Muscle layer of duodenum (tissue), 2 donors: ENCODE data around the gene KAZN.

Experiments used
- H3K27ac ChIP-seq: one replicate; pipeline ENCODE4 v1.7.0; 2013; ENCODE audit warnings: mild to moderate bottlenecking, low read length
- H3K27me3 ChIP-seq: one replicate; pipeline ENCODE4 v1.7.0; 2013; ENCODE audit warnings: low read depth, mild to moderate bottlenecking, control low read depth, low read length
- H3K36me3 ChIP-seq, 2 donors: one replicate each; pipeline ENCODE4 v1.7.0; 2013; ENCODE audit warnings: low read length in 2 of 2, control low read depth in 1 of 2, mild to moderate bottlenecking in 1 of 2; ENCODE audit not compliant: insufficient read depth in 2 of 2, control insufficient read depth in 1 of 2
- H3K4me1 ChIP-seq, 2 donors: one replicate each; pipeline ENCODE4 v1.7.0; 2013; ENCODE audit warnings: low read length in 2 of 2, mild to moderate bottlenecking in 2 of 2, control low read depth in 1 of 2, moderate library complexity in 1 of 2; ENCODE audit not compliant: insufficient read depth in 2 of 2, control insufficient read depth in 1 of 2
- H3K4me3 ChIP-seq, 2 donors: one replicate each; pipeline ENCODE4 v1.7.0; 2013; ENCODE audit warnings: low read length in 2 of 2, low read depth in 1 of 2, mild to moderate bottlenecking in 1 of 2
- H3K9me3 ChIP-seq, 2 donors: one replicate each; pipeline ENCODE4 v1.7.0; 2013; ENCODE audit warnings: low read length in 2 of 2, control low read depth in 1 of 2, mild to moderate bottlenecking in 1 of 2; ENCODE audit not compliant: control insufficient read depth in 1 of 2
- donor health status: healthy.

Gene KAZN

DNA sequence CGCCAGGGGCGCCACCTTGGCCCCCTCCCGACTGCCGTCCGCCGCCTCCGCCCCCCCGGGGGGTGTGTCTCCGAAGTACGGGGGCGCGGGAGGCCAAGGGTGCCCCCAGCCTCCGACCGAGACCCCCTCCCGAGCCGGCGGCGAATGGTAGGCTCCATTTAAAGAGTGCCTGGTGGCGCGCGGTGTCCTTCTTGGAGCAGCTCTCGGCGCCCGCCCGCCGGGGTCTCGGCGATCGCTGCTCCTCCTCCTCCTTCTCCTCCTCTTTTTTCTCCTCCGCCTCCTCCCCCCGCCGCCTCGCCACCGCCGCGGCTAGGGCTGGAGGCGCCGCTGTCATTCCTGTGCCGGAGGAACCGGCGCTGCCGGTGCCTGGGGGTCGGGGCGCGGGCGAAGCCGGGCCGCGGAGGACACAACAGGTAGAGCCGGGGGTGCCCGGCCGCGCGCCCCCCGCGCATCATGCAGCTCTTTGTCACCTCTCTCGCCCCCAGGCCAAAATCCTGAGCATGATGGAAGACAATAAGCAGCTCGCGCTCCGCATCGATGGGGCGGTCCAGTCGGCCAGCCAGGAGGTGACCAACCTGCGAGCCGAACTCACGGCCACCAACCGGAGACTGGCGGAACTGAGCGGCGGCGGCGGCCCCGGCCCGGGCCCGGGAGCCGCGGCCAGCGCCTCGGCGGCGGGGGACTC, at the start of gene KAZN:
Gene KAZN, plus strand, starts transcription at position 188 of the 685 bp plus-strand sequence.
- Histone ChIP-seq H3K9me3 (no peaks in the 10 kb centered on the region), H3K4me1 (peaks cover 0 to 11% of the 10 kb centered on the region in 2 donors), H3K4me3 (peak within 1 kb of the TSS; percentile 73), H3K27ac (peak within 1 kb of the TSS; percentile 70), H3K36me3 (no peaks in the 10 kb centered on the region), H3K27me3 (peaks cover 29% of the 10 kb centered on the region)

DNA sequence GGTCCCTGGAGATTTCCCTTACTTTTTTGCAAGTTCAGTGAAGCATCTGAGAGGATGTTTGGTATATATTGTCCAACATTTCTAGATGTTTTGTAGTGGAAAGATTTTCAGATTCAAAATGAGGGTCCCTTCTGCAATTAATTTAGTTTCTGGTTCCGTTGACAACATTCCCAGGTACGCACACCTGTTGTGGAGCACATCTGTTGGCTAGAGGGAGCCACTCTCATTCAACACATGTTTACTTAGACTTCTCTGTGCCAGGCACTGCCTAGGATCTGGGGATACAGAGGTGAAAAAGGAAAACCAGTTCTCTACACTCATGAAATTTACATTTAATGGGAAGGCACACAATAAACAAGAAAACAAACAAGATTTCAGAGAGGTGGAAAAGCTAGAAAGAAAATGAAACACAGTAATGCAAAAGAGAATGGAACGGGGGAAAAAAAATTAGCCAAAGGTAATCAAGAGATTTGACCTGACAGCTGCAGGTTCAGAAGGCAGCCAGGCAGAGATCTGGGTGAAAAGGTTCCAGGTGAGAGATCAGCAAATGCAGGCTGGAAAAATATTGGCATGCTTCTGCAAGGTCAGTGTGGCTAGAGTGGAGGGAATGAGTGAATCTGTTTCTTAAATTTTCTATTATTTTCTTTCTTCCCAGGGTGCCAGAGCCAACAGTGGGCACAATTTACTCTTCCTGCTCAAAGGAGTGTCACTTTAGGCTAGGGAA, 48.4 kb upstream of the KAZN start:
- Histone ChIP-seq H3K27ac (no peak overlapping the region), H3K4me3 (no peak overlapping the region), H3K27me3 (no peaks in the 10 kb centered on the region), H3K4me1 (no peaks in the 10 kb centered on the region), H3K36me3 (no peaks in the 10 kb centered on the region), H3K9me3 (peaks cover 0 to 7% of the 10 kb centered on the region in 2 donors)

DNA sequence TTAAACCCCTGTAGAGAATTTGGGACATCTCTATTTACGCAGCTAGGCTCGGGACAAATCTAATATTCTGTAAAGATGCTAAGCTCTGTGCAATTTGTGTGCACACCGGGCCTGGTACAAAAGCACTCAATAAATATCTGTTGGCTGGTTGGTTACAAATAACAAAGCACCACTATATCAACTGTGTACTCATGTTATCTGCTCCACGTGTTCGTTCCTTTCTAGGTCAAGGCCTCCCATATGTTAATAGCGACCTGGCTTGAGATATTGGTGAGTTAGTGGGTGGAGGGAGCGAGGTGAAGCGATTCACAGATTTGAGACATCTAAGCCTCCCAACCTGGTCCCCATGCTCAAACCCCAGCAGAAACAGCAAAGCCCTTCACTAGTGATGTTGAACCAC, 47.1 kb upstream of the KAZN start:
- Histone ChIP-seq H3K36me3 (no peaks in the 10 kb centered on the region), H3K4me3 (no peak overlapping the region), H3K27me3 (no peaks in the 10 kb centered on the region), H3K4me1 (no peaks in the 10 kb centered on the region), H3K27ac (no peak overlapping the region), H3K9me3 (no peaks in the 10 kb centered on the region)

DNA sequence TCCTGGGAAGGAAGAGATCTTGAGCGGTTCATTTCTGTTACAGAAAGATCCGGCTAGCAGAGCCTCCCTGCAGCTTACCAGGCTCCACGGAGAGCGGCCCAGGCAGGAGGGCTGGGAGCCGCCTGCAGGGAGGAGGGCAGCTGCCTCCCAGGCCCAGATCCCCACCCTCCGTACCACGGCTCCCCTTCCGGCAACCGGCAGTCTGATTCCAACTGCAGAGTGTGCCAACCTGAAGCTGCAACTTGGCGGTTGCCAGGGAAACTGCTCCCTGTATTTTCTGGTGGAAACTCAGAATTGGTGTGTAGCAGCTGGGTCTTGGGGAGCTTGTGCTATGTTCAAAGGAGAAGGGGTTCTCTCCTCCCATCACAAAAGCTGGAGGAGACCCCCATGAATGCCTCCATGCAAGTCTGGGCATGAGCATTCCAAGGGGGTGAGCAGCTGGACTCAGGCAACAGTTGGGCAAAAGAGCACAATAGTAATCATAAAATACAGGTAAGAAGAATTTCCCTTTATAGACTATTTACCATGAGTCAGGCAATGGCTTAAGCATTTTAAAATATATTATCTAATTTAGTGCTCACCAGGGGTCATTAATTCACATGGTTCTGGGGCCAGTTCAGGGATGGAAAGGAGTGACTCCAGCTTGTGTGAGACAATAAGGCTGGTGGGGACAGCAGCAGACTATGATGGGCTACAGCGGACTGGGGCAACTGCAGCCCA, 46.1 kb upstream of the KAZN start:
- H3K4me1 ChIP-seq: no peaks in the 10 kb centered on the region
- H3K36me3 ChIP-seq: no peaks in the 10 kb centered on the region
- H3K9me3 ChIP-seq: no peaks in the 10 kb centered on the region
- no peak overlapping the region for H3K27ac ChIP-seq
- no peaks in the 10 kb centered on the region for H3K27me3 ChIP-seq
- no peak overlapping the region for H3K4me3 ChIP-seq

DNA sequence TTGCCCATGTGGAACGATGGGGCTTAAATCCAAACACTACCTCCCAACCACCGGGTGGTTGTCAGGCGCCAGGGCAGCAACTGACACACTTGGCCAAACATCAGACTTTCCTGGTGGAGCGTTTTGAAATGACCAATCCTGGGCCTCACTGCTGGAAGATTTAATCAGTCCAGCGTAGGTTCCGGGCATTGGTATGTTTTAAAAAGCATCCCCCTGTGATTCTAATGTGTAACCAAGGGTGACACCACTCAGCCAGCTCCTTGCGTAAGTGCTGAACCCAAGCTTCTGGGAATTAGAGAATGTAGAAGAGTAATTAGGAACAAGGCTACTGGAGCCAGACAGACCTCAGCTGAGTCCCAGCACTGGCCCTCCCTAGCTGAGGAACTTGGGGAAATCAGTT, 44.8 kb upstream of the KAZN start:
- Histone ChIP-seq H3K36me3 (no peaks in the 10 kb centered on the region), H3K4me1 (no peaks in the 10 kb centered on the region), H3K4me3 (no peak overlapping the region), H3K27ac (no peak overlapping the region), H3K27me3 (no peaks in the 10 kb centered on the region), H3K9me3 (no peaks in the 10 kb centered on the region)

DNA sequence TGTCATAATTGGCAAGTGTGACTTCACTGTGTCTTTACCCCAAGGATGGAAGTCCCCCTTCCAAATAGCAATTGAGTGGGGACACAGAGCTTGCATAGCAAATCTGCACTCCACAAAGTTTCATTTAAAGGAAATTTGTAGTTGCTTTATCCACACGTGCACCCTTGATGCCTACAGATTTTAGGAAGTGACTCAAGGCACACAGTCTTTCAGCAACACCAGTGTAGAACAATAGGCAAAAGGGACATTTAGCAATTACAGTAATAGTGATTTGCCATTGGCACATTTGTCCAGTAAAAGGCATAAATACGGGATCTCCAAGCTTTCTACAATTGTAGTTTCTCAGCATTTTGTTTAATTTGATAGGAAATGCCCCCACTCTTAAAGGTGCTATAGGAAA, 43.4 kb upstream of the KAZN start:
- Histone ChIP-seq H3K27ac (no peak overlapping the region), H3K27me3 (no peaks in the 10 kb centered on the region), H3K4me1 (no peaks in the 10 kb centered on the region), H3K9me3 (no peaks in the 10 kb centered on the region), H3K36me3 (no peaks in the 10 kb centered on the region), H3K4me3 (no peak overlapping the region)

DNA sequence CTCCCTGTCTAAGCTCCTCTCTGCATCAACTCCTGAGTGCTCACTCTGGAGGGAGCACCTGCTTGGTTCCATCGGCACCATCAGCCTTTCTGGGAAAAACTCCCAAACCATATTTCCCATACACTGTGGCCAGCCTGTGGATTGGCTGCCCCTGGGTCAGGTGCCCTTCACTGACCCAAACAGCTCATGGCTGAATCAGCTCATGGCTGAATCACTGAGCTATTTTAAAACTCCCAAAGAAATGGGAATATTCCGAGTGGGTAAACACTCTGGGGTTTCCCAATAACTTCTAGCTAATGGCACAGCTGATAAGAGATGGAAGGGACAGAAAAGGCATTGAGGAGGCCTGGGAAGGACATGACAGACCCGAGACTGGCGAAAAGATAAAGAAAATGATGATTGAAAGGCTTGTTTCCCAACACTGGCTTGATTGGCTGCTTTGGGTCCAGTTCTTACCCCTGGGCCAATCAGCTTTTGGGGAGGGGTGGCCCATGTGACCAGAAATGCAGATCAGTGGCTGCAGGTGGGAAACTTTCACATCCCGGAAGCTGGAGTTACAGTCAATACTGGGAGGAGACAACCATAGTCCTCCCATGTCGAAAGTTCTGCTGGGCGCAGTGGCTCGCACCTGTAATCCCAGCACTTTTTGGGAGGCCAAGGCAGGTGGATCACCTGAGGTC, 37.3 kb upstream of the KAZN start:
- no peak overlapping the region for H3K27ac ChIP-seq
- peaks cover 0 to 1% of the 10 kb centered on the region in 2 donors for H3K9me3 ChIP-seq
- H3K4me1 ChIP-seq: no peaks in the 10 kb centered on the region
- no peaks in the 10 kb centered on the region for H3K36me3 ChIP-seq
- no peaks in the 10 kb centered on the region for H3K27me3 ChIP-seq
- H3K4me3 ChIP-seq: no peak overlapping the region

DNA sequence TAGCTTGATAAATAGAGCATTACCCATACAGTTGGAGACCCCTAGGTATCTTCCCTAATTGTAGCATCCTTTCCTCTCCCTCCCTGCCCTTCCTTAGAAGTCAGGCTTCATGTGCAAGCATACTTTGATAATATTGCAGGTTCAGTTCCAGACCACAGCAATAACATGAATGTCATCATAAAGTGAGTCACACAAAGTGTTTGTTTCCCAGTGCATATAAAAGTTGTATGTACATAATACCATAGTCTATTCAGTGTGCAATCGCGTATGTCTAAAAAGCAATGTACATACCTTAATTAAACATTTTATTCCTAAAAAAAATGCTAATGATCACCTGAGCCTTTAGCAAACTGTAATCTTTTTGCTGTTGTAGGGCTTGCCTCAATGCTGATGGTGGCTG, 33.4 kb upstream of the KAZN start:
- Histone ChIP-seq H3K27ac (no peak overlapping the region), H3K36me3 (no peaks in the 10 kb centered on the region), H3K4me1 (no peaks in the 10 kb centered on the region), H3K9me3 (peaks cover 0 to 3% of the 10 kb centered on the region in 2 donors), H3K27me3 (no peaks in the 10 kb centered on the region), H3K4me3 (no peak overlapping the region)

DNA sequence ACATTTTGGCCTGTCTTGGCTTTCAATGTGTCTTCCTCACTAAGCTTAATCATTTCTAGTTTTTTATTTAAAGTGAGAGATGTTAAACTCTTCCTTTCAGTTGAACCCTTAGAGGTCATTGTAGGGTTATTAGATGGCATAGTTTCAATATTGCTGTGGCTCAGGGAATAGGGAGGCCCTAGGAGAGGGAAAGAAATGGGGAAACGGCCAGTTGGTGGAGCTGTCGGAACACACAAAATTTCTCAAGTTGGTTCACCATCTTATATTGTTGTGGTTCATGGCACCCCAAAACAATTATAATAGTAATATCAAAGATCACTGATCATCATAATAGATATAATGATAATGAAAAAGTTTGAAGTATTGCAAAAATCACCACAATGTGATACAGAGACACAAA, 31.4 kb upstream of the KAZN start:
- no peaks in the 10 kb centered on the region for H3K4me1 ChIP-seq
- no peaks in the 10 kb centered on the region for H3K27me3 ChIP-seq
- peaks cover 0 to 3% of the 10 kb centered on the region in 2 donors for H3K9me3 ChIP-seq
- no peak overlapping the region for H3K4me3 ChIP-seq
- H3K27ac ChIP-seq: no peak overlapping the region
- H3K36me3 ChIP-seq: no peaks in the 10 kb centered on the region

DNA sequence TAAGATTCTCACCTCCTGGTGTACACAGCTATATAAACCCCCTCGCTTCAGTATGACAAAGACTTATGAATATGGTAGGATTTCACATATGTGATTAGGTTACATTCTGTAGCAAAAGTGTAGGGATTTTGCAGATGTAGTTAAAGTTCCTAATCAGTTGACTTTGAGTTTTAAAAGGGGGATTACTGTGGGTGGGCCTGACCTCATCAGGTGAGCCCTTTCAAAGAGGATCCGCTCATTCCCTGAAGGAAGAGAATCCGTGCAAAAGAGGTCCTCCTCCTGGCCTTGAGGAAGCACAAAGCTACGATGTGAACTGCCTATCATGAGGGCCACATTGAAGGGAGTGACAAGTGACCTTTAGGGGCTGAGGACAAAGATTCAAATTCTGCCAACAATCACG, 30.6 kb upstream of the KAZN start:
- H3K27me3 ChIP-seq: no peaks in the 10 kb centered on the region

DNA sequence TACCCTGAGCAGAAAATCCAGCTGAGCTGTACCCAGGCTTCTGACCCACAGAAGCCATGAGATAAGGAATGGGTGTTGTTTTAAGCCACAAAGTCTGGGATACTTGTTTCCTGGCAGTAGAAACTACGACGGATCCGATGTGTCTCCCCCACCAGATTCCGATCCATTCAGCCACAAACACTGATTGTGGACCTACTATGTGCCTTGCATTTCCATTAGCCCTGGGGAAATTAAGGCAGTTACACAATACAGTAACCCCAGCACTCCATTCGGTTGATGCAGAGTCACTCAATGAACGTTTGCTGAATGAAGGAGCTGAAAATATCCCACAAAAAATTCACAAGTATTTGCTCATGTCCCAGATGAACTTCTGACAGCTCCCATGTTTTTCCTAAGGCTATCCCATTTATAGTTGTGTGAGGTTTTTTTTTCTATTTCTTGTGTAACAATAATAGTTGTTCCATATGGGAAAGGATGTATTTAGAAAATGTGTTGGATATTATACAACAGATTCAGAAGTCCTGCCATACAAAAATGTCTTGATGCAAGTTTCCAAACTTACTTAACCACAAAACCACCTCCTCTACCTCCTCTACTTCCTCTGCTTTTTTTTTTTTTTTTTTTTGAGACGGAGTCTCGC, 29.6 kb upstream of the KAZN start:
- Histone ChIP-seq H3K27me3 (no peaks in the 10 kb centered on the region), H3K27ac (no peak overlapping the region), H3K36me3 (no peaks in the 10 kb centered on the region), H3K4me1 (no peaks in the 10 kb centered on the region), H3K4me3 (no peak overlapping the region), H3K9me3 (peaks cover 0 to 3% of the 10 kb centered on the region in 2 donors)

More for the DNA sequence above, 30.6 kb upstream of the KAZN start:
- peaks cover 0 to 3% of the 10 kb centered on the region in 2 donors for H3K9me3 ChIP-seq
- H3K4me3 ChIP-seq: no peak overlapping the region
- no peaks in the 10 kb centered on the region for H3K36me3 ChIP-seq
- no peaks in the 10 kb centered on the region for H3K4me1 ChIP-seq
- H3K27ac ChIP-seq: no peak overlapping the region
